Measurements from ENCODE around the gene MOCS1.

Gene MOCS1

GRCh38 chr6:39915866-39916265 is 18.4 kb downstream of the MOCS1 start:
- DNase-seq (ENCODE audit: low spot score in 2 of 2) (no peak), ATAC-seq (replicated peaks; ENCODE audit: extremely low read depth, poor library complexity, severe bottlenecking) (no peak)
- Mint-ChIP-seq H3K4me1 (no peaks in the 10 kb centered on the region), H3K27ac (ENCODE audit: low read depth) (no peak overlapping the region), H3K9me3 (no peaks in the 10 kb centered on the region), H3K4me3 (no peak overlapping the region), H3K27me3 (peaks cover 13% of the 10 kb centered on the region), H3K36me3 (ENCODE audit: insufficient read depth) (no peaks in the 10 kb centered on the region)

- Mint-ChIP-seq H3K9me3 (no peaks in the 10 kb centered on the region), H3K4me3 (no peak overlapping the region), H3K27me3 (peaks cover 13% of the 10 kb centered on the region), H3K36me3 (ENCODE audit: insufficient read depth) (no peaks in the 10 kb centered on the region), H3K4me1 (no peaks in the 10 kb centered on the region), H3K27ac (ENCODE audit: low read depth) (no peak overlapping the region)
- no peak for DNase-seq (ENCODE audit: low spot score in 2 of 2)
- no peak for ATAC-seq (replicated peaks; ENCODE audit: extremely low read depth, poor library complexity, severe bottlenecking)
Observed at GRCh38 chr6:39914239-39914638, 20.0 kb downstream of the MOCS1 start.

GRCh38 chr6:39913391-39913916 is 20.8 kb downstream of the MOCS1 start:
- H3K27ac Mint-ChIP-seq (ENCODE audit: low read depth) = no peak overlapping the region
- DNase-seq (ENCODE audit: low spot score in 2 of 2) = no peak
- H3K9me3 Mint-ChIP-seq = no peaks in the 10 kb centered on the region
- no peaks in the 10 kb centered on the region for H3K4me1 Mint-ChIP-seq
- peaks cover 13% of the 10 kb centered on the region for H3K27me3 Mint-ChIP-seq
- no peaks in the 10 kb centered on the region for H3K36me3 Mint-ChIP-seq (ENCODE audit: insufficient read depth)
- H3K4me3 Mint-ChIP-seq = no peak overlapping the region
- no peak for ATAC-seq (replicated peaks; ENCODE audit: extremely low read depth, poor library complexity, severe bottlenecking)

- H3K9me3 Mint-ChIP-seq = no peaks in the 10 kb centered on the region
- H3K4me1 Mint-ChIP-seq = no peaks in the 10 kb centered on the region
- DNase-seq (ENCODE audit: low spot score in 2 of 2) (no peak), ATAC-seq (replicated peaks; ENCODE audit: extremely low read depth, poor library complexity, severe bottlenecking) (no peak)
- H3K36me3 Mint-ChIP-seq (ENCODE audit: insufficient read depth) = no peaks in the 10 kb centered on the region
- H3K27me3 Mint-ChIP-seq = peaks cover 13% of the 10 kb centered on the region
- no peak overlapping the region for H3K4me3 Mint-ChIP-seq
- no peak overlapping the region for H3K27ac Mint-ChIP-seq (ENCODE audit: low read depth)
Observed at GRCh38 chr6:39912446-39912845, 21.8 kb downstream of the MOCS1 start.

GRCh38 chr6:39911513-39912125 is 22.6 kb downstream of the MOCS1 start:
- no peaks in the 10 kb centered on the region for H3K9me3 Mint-ChIP-seq
- no peak overlapping the region for H3K27ac Mint-ChIP-seq (ENCODE audit: low read depth)
- DNase-seq (ENCODE audit: low spot score in 2 of 2) (no peak), ATAC-seq (replicated peaks; ENCODE audit: extremely low read depth, poor library complexity, severe bottlenecking) (no peak)
- no peak overlapping the region for H3K4me3 Mint-ChIP-seq
- no peaks in the 10 kb centered on the region for H3K4me1 Mint-ChIP-seq
- no peaks in the 10 kb centered on the region for H3K36me3 Mint-ChIP-seq (ENCODE audit: insufficient read depth)
- H3K27me3 Mint-ChIP-seq = peaks cover 9% of the 10 kb centered on the region

- DNase-seq (ENCODE audit: low spot score in 2 of 2) (no peak), ATAC-seq (replicated peaks; ENCODE audit: extremely low read depth, poor library complexity, severe bottlenecking) (no peak)
- H3K27ac Mint-ChIP-seq (ENCODE audit: low read depth) = no peak overlapping the region
- H3K9me3 Mint-ChIP-seq = no peaks in the 10 kb centered on the region
- no peaks in the 10 kb centered on the region for H3K4me1 Mint-ChIP-seq
- peaks cover 12% of the 10 kb centered on the region for H3K27me3 Mint-ChIP-seq
- H3K4me3 Mint-ChIP-seq = no peak overlapping the region
- no peaks in the 10 kb centered on the region for H3K36me3 Mint-ChIP-seq (ENCODE audit: insufficient read depth)
Observed at GRCh38 chr6:39910744-39911143, 23.5 kb downstream of the MOCS1 start.

GRCh38 chr6:39910164-39910563 is 24.1 kb downstream of the MOCS1 start:
- H3K27ac Mint-ChIP-seq (ENCODE audit: low read depth) = no peak overlapping the region
- H3K9me3 Mint-ChIP-seq = no peaks in the 10 kb centered on the region
- H3K4me3 Mint-ChIP-seq = no peak overlapping the region
- no peak for DNase-seq (ENCODE audit: low spot score in 2 of 2)
- H3K36me3 Mint-ChIP-seq (ENCODE audit: insufficient read depth) = no peaks in the 10 kb centered on the region
- no peak for ATAC-seq (replicated peaks; ENCODE audit: extremely low read depth, poor library complexity, severe bottlenecking)
- no peaks in the 10 kb centered on the region for H3K4me1 Mint-ChIP-seq
- H3K27me3 Mint-ChIP-seq = peaks cover 18% of the 10 kb centered on the region

- H3K27me3 Mint-ChIP-seq = peaks cover 22% of the 10 kb centered on the region
- H3K27ac Mint-ChIP-seq (ENCODE audit: low read depth) = no peak overlapping the region
- no peaks in the 10 kb centered on the region for H3K9me3 Mint-ChIP-seq
- no peak overlapping the region for H3K4me3 Mint-ChIP-seq
- H3K36me3 Mint-ChIP-seq (ENCODE audit: insufficient read depth) = no peaks in the 10 kb centered on the region
- H3K4me1 Mint-ChIP-seq = no peaks in the 10 kb centered on the region
- DNase-seq (ENCODE audit: low spot score in 2 of 2) (no peak), ATAC-seq (replicated peaks; ENCODE audit: extremely low read depth, poor library complexity, severe bottlenecking) (no peak)
Observed at GRCh38 chr6:39909701-39910100, 24.6 kb downstream of the MOCS1 start.

- Mint-ChIP-seq H3K27ac (ENCODE audit: low read depth) (no peak overlapping the region), H3K9me3 (no peaks in the 10 kb centered on the region), H3K36me3 (ENCODE audit: insufficient read depth) (no peaks in the 10 kb centered on the region), H3K4me1 (no peaks in the 10 kb centered on the region), H3K27me3 (peaks cover 26% of the 10 kb centered on the region), H3K4me3 (no peak overlapping the region)
- DNase-seq (ENCODE audit: low spot score in 2 of 2) (no peak), ATAC-seq (replicated peaks; ENCODE audit: extremely low read depth, poor library complexity, severe bottlenecking) (no peak)
Observed at GRCh38 chr6:39908838-39909583, 25.3 kb downstream of the MOCS1 start.

- H3K9me3 Mint-ChIP-seq = no peaks in the 10 kb centered on the region
- H3K27me3 Mint-ChIP-seq = peaks cover 26% of the 10 kb centered on the region
- DNase-seq (ENCODE audit: low spot score in 2 of 2) (no peak), ATAC-seq (replicated peaks; ENCODE audit: extremely low read depth, poor library complexity, severe bottlenecking) (no peak)
- H3K27ac Mint-ChIP-seq (ENCODE audit: low read depth) = no peak overlapping the region
- H3K4me3 Mint-ChIP-seq = no peak overlapping the region
- no peaks in the 10 kb centered on the region for H3K4me1 Mint-ChIP-seq
- H3K36me3 Mint-ChIP-seq (ENCODE audit: insufficient read depth) = no peaks in the 10 kb centered on the region
Observed at GRCh38 chr6:39907871-39908575, 26.2 kb downstream of the MOCS1 start.

- ATAC-seq (replicated peaks; ENCODE audit: extremely low read depth, poor library complexity, severe bottlenecking) (no peak), DNase-seq (ENCODE audit: low spot score in 2 of 2) (no peak)
- Mint-ChIP-seq H3K27ac (ENCODE audit: low read depth) (no peak overlapping the region), H3K9me3 (no peaks in the 10 kb centered on the region), H3K36me3 (ENCODE audit: insufficient read depth) (no peaks in the 10 kb centered on the region), H3K27me3 (peaks cover 32% of the 10 kb centered on the region), H3K4me1 (no peaks in the 10 kb centered on the region), H3K4me3 (no peak overlapping the region)
Observed at GRCh38 chr6:39906318-39906761, 27.9 kb downstream of the MOCS1 start.

- peaks cover 34% of the 10 kb centered on the region for H3K27me3 Mint-ChIP-seq
- no peak for ATAC-seq (replicated peaks; ENCODE audit: extremely low read depth, poor library complexity, severe bottlenecking)
- H3K36me3 Mint-ChIP-seq (ENCODE audit: insufficient read depth) = no peaks in the 10 kb centered on the region
- DNase-seq (ENCODE audit: low spot score in 2 of 2) = no peak
- H3K4me1 Mint-ChIP-seq = no peaks in the 10 kb centered on the region
- no peak overlapping the region for H3K4me3 Mint-ChIP-seq
- H3K9me3 Mint-ChIP-seq = no peaks in the 10 kb centered on the region
- no peak overlapping the region for H3K27ac Mint-ChIP-seq (ENCODE audit: low read depth)
Observed at GRCh38 chr6:39905640-39905975, 28.7 kb downstream of the MOCS1 start.

Measured in central memory CD8-positive, alpha-beta T cell (primary cell).